Mucosa of stomach (tissue), 1 donor: ENCODE results near the gene SH3TC1.

Source experiments
- H3K27me3 ChIP-seq: one replicate; pipeline ENCODE4 v1.7.0; 2013; ENCODE audit warnings: mild to moderate bottlenecking, low read length; ENCODE audit not compliant: control insufficient read depth, insufficient read depth
- H3K36me3 ChIP-seq: one replicate; pipeline ENCODE4 v1.7.0; 2013; ENCODE audit warnings: low read length; ENCODE audit not compliant: control insufficient read depth, insufficient read depth
- H3K4me1 ChIP-seq: one replicate; pipeline ENCODE4 v1.7.0; 2013; ENCODE audit warnings: mild to moderate bottlenecking, low read length; ENCODE audit not compliant: control insufficient read depth, insufficient read depth
- H3K4me3 ChIP-seq: one replicate; pipeline ENCODE4 v1.7.0; 2013; ENCODE audit warnings: low read length
- H3K9ac ChIP-seq: one replicate; pipeline ENCODE4 v1.7.0; 2013; ENCODE audit warnings: mild to moderate bottlenecking, low read length, moderate library complexity
- H3K9me3 ChIP-seq: one replicate; pipeline ENCODE4 v1.7.0; 2013; ENCODE audit warnings: mild to moderate bottlenecking, low read length, moderate library complexity; ENCODE audit not compliant: control insufficient read depth
- donor health status: Pancreatic carcinoma.

The SH3TC1 gene

GRCh38 chr4:8278009-8278395, 78.9 kb downstream of the SH3TC1 start:
- H3K4me3 ChIP-seq: no peak overlapping the region
- no peaks in the 10 kb centered on the region for H3K36me3 ChIP-seq
- peaks cover 34% of the 10 kb centered on the region for H3K4me1 ChIP-seq
- no peaks in the 10 kb centered on the region for H3K27me3 ChIP-seq
- H3K9ac ChIP-seq: no peak overlapping the region
- H3K9me3 ChIP-seq: no peaks in the 10 kb centered on the region

GRCh38 chr4:8278421-8279287, 79.6 kb downstream of the SH3TC1 start:
- Histone ChIP-seq H3K36me3 (no peaks in the 10 kb centered on the region), H3K9ac (no peak overlapping the region), H3K9me3 (no peaks in the 10 kb centered on the region), H3K4me3 (no peak overlapping the region), H3K4me1 (peaks cover 34% of the 10 kb centered on the region), H3K27me3 (no peaks in the 10 kb centered on the region)

GRCh38 chr4:8279321-8280157, 80.4 kb downstream of the SH3TC1 start:
- no peaks in the 10 kb centered on the region for H3K36me3 ChIP-seq
- peaks cover 32% of the 10 kb centered on the region for H3K4me1 ChIP-seq
- H3K27me3 ChIP-seq: no peaks in the 10 kb centered on the region
- no peaks in the 10 kb centered on the region for H3K9me3 ChIP-seq
- no peak overlapping the region for H3K9ac ChIP-seq
- H3K4me3 ChIP-seq: no peak overlapping the region

- Histone ChIP-seq H3K4me1 (peaks cover 25% of the 10 kb centered on the region), H3K27me3 (no peaks in the 10 kb centered on the region), H3K36me3 (no peaks in the 10 kb centered on the region), H3K4me3 (no peak overlapping the region), H3K9me3 (no peaks in the 10 kb centered on the region), H3K9ac (no peak overlapping the region)
Measured at GRCh38 chr4:8280158-8280875, 81.2 kb downstream of the SH3TC1 start.

- no peak overlapping the region for H3K9ac ChIP-seq
- H3K9me3 ChIP-seq: no peaks in the 10 kb centered on the region
- H3K27me3 ChIP-seq: no peaks in the 10 kb centered on the region
- peaks cover 19% of the 10 kb centered on the region for H3K4me1 ChIP-seq
- no peak overlapping the region for H3K4me3 ChIP-seq
- H3K36me3 ChIP-seq: no peaks in the 10 kb centered on the region
Measured at GRCh38 chr4:8280876-8281440, 81.9 kb downstream of the SH3TC1 start.

DNA sequence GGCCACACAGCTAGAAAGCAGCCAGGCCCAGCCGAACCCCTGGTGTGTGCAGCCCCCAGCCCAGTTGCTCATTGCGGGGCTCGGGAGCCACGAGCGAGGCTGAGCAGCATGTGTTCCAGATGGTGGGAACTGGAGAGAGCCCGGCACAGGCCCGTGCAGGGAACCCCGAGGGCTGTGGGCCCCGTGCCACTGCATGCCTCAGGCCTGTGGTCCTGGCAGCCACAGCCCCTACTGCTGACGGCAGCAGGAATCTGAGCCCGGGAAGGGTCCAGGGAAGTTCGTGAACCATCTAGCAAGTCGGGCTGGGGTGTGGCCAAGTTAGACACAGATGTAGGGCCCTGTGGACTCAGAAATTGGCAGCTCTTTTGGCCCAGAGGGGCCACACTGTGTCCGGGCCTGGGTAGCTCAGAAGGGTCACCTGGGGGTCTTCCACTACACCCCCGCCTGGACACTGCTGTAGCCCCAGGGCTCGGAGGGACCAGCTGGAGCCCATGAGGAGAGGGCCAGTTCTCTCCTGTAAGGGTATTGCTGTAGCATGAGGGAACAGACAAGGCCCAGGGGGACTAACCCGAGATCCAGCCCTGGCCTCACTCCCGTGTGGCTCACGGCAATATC, 82.5 kb downstream of the SH3TC1 start:
- peaks cover 12% of the 10 kb centered on the region for H3K4me1 ChIP-seq

DNA sequence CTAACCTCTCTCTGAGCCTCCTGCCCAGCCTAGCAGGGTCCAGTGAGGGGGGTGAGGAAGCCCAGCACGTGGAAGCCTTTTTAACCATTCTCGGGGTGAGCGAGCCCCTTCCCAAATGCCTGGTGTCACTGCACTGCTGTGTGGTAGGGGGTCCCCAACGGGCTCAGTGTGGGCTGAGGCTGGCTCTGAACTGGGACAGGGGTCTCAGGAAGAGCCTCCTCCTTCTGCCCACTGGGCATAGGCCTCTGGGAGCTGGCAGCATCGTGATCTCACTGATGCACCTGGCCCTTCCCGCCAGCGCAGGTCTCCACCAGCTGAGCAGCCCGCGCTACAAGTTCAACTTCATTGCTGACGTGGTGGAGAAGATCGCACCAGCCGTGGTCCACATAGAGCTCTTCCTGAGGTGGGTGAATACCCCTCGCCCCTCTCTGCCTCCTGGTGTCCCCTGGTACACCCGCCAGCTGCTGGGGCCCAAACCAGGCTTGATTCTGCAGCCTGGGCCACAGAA, 83.1 kb downstream of the SH3TC1 start:
- Histone ChIP-seq H3K4me1 (peaks cover 7% of the 10 kb centered on the region), H3K9ac (no peak overlapping the region), H3K36me3 (no peaks in the 10 kb centered on the region), H3K4me3 (no peak overlapping the region), H3K27me3 (no peaks in the 10 kb centered on the region), H3K9me3 (no peaks in the 10 kb centered on the region)

More for the DNA sequence above, 82.5 kb downstream of the SH3TC1 start:
- H3K9me3 ChIP-seq: no peaks in the 10 kb centered on the region
- H3K36me3 ChIP-seq: no peaks in the 10 kb centered on the region
- H3K4me3 ChIP-seq: no peak overlapping the region
- H3K27me3 ChIP-seq: no peaks in the 10 kb centered on the region
- no peak overlapping the region for H3K9ac ChIP-seq

DNA sequence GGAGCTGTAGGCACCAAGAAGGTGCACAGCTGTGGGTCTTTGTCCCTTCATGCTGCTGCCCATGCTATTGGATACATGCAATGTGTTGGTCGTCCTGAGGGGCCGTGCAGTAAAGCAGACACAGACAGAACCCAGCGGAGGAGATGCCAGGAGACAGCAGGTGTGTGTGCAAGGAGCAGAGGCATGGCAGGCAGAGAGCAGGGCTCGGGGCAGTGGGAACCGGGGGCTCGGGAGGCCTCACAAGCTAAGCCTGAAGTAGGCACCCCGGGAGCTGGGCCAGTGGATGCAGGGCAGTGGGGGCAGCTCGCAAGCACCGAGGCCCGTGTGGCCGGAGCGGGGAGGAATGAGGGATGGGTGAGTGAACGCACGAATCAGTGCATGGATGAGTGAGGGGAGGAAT, 83.7 kb downstream of the SH3TC1 start:
- H3K36me3 ChIP-seq: no peaks in the 10 kb centered on the region
- peaks cover 4% of the 10 kb centered on the region for H3K4me1 ChIP-seq
- H3K27me3 ChIP-seq: no peaks in the 10 kb centered on the region
- no peak overlapping the region for H3K4me3 ChIP-seq
- H3K9ac ChIP-seq: no peak overlapping the region
- no peaks in the 10 kb centered on the region for H3K9me3 ChIP-seq

GRCh38 chr4:8283161-8283560, 84.1 kb downstream of the SH3TC1 start:
- Histone ChIP-seq H3K4me3 (no peak overlapping the region), H3K36me3 (no peaks in the 10 kb centered on the region), H3K4me1 (peaks cover 4% of the 10 kb centered on the region), H3K9ac (no peak overlapping the region), H3K27me3 (no peaks in the 10 kb centered on the region), H3K9me3 (no peaks in the 10 kb centered on the region)

DNA sequence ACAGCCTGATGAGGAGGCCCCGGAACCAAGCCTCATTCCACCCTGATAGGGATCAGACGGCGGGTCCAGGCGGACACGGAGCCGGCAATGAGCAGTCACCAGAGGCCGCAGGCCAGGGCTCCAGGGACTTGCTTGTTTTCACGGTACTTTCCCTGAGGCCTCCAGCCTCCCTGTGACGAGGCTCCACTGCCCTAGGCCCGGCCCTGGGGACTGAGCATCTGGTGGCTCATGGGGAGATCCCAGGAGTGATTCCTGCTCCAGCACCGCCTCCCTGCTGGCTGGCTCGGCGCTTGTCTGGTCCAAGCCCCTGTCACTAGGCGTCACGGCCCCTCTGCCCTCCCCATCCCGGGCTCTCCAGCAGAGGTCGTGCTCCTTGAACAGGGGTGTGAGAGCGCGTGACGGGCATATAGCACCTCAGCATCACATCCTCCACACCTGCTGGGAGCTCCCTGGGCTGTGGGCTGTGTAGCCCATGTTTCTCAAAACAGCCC, 84.6 kb downstream of the SH3TC1 start:
- Histone ChIP-seq H3K4me1 (peaks cover 2% of the 10 kb centered on the region), H3K4me3 (no peak overlapping the region), H3K36me3 (no peaks in the 10 kb centered on the region)

DNA sequence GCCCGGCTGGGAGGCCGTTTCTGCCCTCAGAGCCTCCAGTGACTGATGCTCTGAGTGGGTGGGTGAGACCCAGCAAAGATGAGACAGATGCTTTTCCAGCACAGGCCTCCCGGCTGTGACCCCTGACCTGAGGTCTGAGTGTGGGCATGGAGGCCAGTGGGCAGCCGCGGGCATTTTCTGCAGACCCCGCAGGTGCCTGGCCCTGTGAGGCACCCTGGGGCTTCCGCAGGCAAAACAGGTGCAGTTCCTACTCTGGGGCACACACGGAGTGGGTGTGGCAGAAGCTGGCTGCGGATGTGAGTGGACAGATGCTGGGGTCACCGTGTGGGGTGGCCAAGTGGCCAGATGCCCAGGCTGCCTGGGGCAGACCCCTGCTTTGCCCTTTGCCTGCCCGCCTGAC, 85.3 kb downstream of the SH3TC1 start:
- H3K9me3 ChIP-seq: no peaks in the 10 kb centered on the region
- no peak overlapping the region for H3K9ac ChIP-seq
- no peaks in the 10 kb centered on the region for H3K27me3 ChIP-seq
- no peaks in the 10 kb centered on the region for H3K36me3 ChIP-seq
- H3K4me3 ChIP-seq: no peak overlapping the region
- H3K4me1 ChIP-seq: no peaks in the 10 kb centered on the region

More for the DNA sequence above, 84.6 kb downstream of the SH3TC1 start:
- Histone ChIP-seq H3K9me3 (no peaks in the 10 kb centered on the region), H3K9ac (no peak overlapping the region), H3K27me3 (no peaks in the 10 kb centered on the region)
